HFF-Myc (cell line): ENCODE measurements around the gene MNX1.

ENCODE experiments used
- DNase-seq: peaks from one replicate; pipeline ENCODE4 v3.0.0-alpha.2; 2011; ENCODE audit warnings: low read depth; ENCODE audit errors: extremely low read depth
- H3K4me3 ChIP-seq: replicated peaks from 2 replicates; pipeline ENCODE4 v1.5.1; 2011; ENCODE audit warnings: low read depth, mild to moderate bottlenecking, control low read depth, low read length
- CTCF ChIP-seq: IDR thresholded peaks from 2 replicates; pipeline ENCODE4 v1.5.1; 2012; ENCODE audit warnings: mild to moderate bottlenecking, low read depth, low read length, control low read depth; ENCODE audit errors: missing control alignments

MNX1 gene

GRCh38 chr7:156985101-156985992 lies 25.1 kb downstream of the MNX1 start:
- TF ChIP-seq CTCF, result no peak
- DNase-seq, result no peak
- H3K4me3 ChIP-seq, result no peak overlapping the region

- DNase-seq, result peak; percentile 63
- H3K4me3 ChIP-seq, result peak overlapping the region; percentile 12; the same call in 1 of the 2 replicates
- TF ChIP-seq CTCF, result no peak
These were observed 26.1 kb downstream of the MNX1 start for GRCh38 chr7:156984174-156984891.

- no peak for DNase-seq
- TF ChIP-seq CTCF, result no peak
- no peak overlapping the region for H3K4me3 ChIP-seq
These were observed 30.8 kb downstream of the MNX1 start for GRCh38 chr7:156979711-156980110.

- TF ChIP-seq CTCF, result no peak
- DNase-seq, result no peak
- H3K4me3 ChIP-seq, result no peak overlapping the region
These were observed 31.4 kb downstream of the MNX1 start for GRCh38 chr7:156979007-156979606.

- H3K4me3 ChIP-seq, result no peak overlapping the region
- no peak for DNase-seq
- no peak for TF ChIP-seq CTCF
These were observed 34.8 kb downstream of the MNX1 start for GRCh38 chr7:156975620-156976019.

GRCh38 chr7:156969972-156970420 lies 40.5 kb downstream of the MNX1 start:
- DNase-seq, result no peak
- TF ChIP-seq CTCF, result no peak

More at GRCh38 chr7:156969972-156970420, 40.5 kb downstream of the MNX1 start:
- no peak overlapping the region for H3K4me3 ChIP-seq
